Skeletal muscle tissue (tissue), 4 donors: ENCODE results near the gene ACAP3. TPM values are rescaled to one million over a fixed set of nuclear protein-coding genes. Genes with fewer than 3 reads are reported as not detected.

Experiments used
- H3K27ac ChIP-seq: one replicate; pipeline ENCODE4 v1.7.0; 2013; ENCODE audit warnings: mild to moderate bottlenecking, low read depth, low read length, inconsistent platforms
- H3K27me3 ChIP-seq, 3 donors: one replicate each; pipeline ENCODE4 v1.7.0; 2013; ENCODE audit warnings: low read length in 3 of 3; ENCODE audit not compliant: control insufficient read depth in 3 of 3, insufficient read depth in 3 of 3
- H3K36me3 ChIP-seq, 3 donors: one replicate each; pipeline ENCODE4 v1.7.0; 2013; ENCODE audit warnings: low read length in 3 of 3; ENCODE audit not compliant: control insufficient read depth in 3 of 3, insufficient read depth in 3 of 3
- H3K4me1 ChIP-seq, 3 donors: one replicate each; pipeline ENCODE4 v1.7.0; 2013; ENCODE audit warnings: low read length in 3 of 3, mild to moderate bottlenecking in 3 of 3; ENCODE audit not compliant: control insufficient read depth in 3 of 3, insufficient read depth in 3 of 3
- H3K4me3 ChIP-seq, 3 donors: one replicate each; pipeline ENCODE4 v1.7.0; 2013; ENCODE audit warnings: low read length in 3 of 3
- H3K9ac ChIP-seq, 3 donors: one replicate each; pipeline ENCODE4 v1.7.0; 2013; ENCODE audit warnings: low read length in 3 of 3, mild to moderate bottlenecking in 3 of 3, moderate library complexity in 2 of 3, low read depth in 1 of 3
- H3K9me3 ChIP-seq, 3 donors: one replicate each; pipeline ENCODE4 v1.7.0; 2013; ENCODE audit warnings: low read length in 3 of 3; ENCODE audit not compliant: control insufficient read depth in 3 of 3
- total RNA-seq: library from RNA; depleted of rRNA; stranded (reverse); fragments of >200 nt; gene quantifications from one replicate; pipeline ENCODE4 v1.2.3, GENCODE V29; 2014
- donor health status: Osteomylitis.

Gene ACAP3
- total RNA-seq, 1 donor from 2014 or later: 23.5 TPM

DNA sequence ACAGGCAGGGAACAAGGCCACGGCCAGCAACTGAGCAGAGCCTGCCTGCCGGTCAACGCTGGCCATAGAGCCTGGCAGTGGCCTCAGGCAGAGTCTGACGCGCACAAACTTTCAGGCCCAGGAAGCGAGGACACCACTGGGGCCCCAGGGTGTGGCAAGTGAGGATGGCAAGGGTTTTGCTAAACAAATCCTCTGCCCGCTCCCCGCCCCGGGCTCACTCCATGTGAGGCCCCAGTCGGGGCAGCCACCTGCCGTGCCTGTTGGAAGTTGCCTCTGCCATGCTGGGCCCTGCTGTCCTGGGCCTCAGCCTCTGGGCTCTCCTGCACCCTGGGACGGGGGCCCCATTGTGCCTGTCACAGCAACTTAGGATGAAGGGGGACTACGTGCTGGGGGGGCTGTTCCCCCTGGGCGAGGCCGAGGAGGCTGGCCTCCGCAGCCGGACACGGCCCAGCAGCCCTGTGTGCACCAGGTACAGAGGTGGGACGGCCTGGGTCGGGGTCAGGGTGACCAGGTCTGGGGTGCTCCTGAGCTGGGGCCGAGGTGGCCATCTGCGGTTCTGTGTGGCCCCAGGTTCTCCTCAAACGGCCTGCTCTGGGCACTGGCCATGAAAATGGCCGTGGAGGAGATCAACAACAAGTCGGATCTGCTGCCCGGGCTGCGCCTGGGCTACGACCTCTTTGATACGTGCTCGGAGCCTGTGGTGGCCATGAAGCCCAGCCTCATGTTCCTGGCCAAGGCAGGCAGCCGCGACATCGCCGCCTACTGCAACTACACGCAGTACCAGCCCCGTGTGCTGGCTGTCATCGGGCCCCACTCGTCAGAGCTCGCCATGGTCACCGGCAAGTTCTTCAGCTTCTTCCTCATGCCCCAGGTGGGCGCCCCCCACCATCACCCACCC is 23.6 kb upstream of the ACAP3 start, which contains the start of gene TAS1R3:
Gene TAS1R3, plus strand, starts transcription at position 213 of the 898 bp plus-strand sequence. Its CDS starts 66 bp downstream, at position 279.
- Histone ChIP-seq H3K9me3 (no peaks in the 10 kb centered on the region), H3K4me3 (peak within 1 kb of the TSS in 2 of 3 donors; percentile 25 to 54), H3K36me3 (peaks cover 10 to 34% (median 18%) of the 10 kb centered on the region in 3 donors), H3K27ac (no peak within 1 kb of the TSS), H3K4me1 (peaks cover 33 to 67% (median 51%) of the 10 kb centered on the region in 3 donors), H3K27me3 (peaks cover 0 to 5% (median 4%) of the 10 kb centered on the region in 3 donors), H3K9ac (peak within 1 kb of the TSS in 2 of 3 donors; percentile 7 to 60)

DNA sequence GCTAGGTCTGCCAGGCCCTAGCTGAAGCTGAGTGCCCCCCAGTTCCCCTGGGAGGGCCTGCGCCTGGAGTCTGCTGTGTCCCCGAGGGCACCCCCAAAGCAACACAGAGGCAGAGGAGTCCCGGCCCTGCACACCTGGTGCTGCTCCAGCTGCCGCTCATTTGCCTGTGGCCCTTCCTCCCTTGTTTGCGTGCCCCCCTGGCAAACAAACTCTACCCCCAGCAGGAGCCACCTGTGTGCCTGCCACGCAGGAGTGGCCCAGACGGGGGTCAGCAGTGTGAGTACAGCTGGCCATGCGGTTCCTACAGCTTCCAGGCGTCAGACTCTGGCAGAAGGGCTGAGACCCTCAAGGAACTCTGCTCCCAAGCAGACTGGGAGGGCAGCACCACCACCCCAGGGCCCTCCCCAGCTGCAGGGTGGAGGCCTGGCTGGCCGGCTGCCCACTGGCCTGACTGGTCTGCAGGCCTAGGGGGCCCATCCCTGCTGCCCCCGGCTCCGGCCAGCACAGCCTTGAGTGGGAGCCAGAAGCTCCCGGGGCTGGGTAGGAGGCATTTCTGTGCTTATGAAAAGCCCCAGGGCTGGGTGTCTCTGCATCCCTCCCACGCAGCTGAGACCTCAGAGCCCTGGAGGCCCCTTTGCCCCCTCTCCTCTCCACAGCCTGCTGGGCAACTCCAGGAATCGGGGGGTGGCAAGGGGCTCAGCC is 22.8 kb upstream of the ACAP3 start:
- H3K4me3 ChIP-seq: peak overlapping the region in 1 of 3 donors; percentile 25
- H3K27me3 ChIP-seq: peaks cover 0 to 5% (median 4%) of the 10 kb centered on the region in 3 donors
- peak overlapping the region in 2 of 3 donors; percentile 7 to 60 for H3K9ac ChIP-seq
- peaks cover 10 to 36% (median 16%) of the 10 kb centered on the region in 3 donors for H3K36me3 ChIP-seq
- H3K9me3 ChIP-seq: no peaks in the 10 kb centered on the region
- no peak overlapping the region for H3K27ac ChIP-seq
- peaks cover 41 to 75% (median 59%) of the 10 kb centered on the region in 3 donors for H3K4me1 ChIP-seq

DNA sequence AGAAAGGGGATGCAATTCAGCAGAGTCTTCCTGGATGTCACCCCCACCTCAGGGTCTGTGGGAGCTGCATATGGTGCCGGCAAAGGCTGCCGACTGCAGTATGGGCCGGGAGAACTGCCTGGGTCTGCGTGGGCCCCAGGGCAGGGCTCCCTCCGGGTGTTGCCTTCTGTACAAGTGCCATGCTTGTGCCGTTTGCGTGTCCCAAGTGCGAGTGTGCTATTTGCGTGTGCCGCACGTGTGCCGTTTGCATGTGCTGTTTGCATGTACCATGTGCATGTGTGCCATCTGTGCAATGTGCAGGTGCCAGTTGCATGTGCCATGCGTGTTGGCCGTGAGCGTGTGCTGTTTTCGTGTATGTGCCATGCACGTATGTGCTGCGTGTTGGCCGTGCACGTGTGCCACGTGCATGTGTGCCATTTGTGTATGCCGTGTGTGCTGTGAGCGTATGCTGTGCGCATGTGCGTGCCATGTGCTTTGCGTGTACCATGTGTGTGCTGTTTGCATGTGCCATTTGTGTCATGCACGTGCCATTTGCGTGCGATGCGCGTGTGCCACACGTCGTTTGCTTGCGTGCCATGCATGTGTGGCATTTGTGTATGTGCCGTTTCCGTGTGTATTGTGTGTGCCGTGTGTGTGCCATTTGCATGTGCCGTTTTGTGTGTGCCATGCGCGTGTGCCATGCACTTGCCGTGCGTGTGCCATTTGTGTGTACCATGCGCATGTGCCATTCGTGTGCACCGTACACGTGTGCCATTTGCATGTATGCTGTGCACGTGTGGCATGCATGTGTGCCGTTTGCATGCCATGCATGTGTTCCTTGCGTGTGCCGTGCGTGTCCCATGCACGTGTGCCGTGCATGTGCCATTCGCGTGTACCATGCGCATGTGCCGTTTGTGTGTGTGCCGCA is 21.8 kb upstream of the ACAP3 start:
- H3K36me3 ChIP-seq: peaks cover 7 to 31% (median 11%) of the 10 kb centered on the region in 3 donors
- H3K4me1 ChIP-seq: peaks cover 48 to 83% (median 65%) of the 10 kb centered on the region in 3 donors
- H3K4me3 ChIP-seq: peak overlapping the region in 2 of 3 donors; percentile 25 to 54
- H3K9me3 ChIP-seq: no peaks in the 10 kb centered on the region
- H3K27me3 ChIP-seq: peaks cover 0 to 5% (median 4%) of the 10 kb centered on the region in 3 donors
- H3K9ac ChIP-seq: peak overlapping the region in 1 of 3 donors; percentile 45
- no peak overlapping the region for H3K27ac ChIP-seq

DNA sequence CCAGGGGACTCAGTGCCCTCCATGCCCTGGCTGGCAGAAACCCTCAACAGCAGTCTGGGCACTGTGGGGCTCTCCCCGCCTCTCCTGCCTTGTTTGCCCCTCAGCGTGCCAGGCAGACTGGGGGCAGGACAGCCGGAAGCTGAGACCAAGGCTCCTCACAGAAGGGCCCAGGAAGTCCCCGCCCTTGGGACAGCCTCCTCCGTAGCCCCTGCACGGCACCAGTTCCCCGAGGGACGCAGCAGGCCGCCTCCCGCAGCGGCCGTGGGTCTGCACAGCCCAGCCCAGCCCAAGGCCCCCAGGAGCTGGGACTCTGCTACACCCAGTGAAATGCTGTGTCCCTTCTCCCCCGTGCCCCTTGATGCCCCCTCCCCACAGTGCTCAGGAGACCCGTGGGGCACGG is 20.5 kb upstream of the ACAP3 start:
- Histone ChIP-seq H3K36me3 (peaks cover 7 to 27% (median 11%) of the 10 kb centered on the region in 3 donors), H3K9me3 (no peaks in the 10 kb centered on the region), H3K27ac (no peak overlapping the region), H3K4me3 (no peak overlapping the region), H3K9ac (no peak overlapping the region), H3K27me3 (peaks cover 0 to 5% (median 4%) of the 10 kb centered on the region in 3 donors), H3K4me1 (peaks cover 52 to 74% (median 63%) of the 10 kb centered on the region in 3 donors)

DNA sequence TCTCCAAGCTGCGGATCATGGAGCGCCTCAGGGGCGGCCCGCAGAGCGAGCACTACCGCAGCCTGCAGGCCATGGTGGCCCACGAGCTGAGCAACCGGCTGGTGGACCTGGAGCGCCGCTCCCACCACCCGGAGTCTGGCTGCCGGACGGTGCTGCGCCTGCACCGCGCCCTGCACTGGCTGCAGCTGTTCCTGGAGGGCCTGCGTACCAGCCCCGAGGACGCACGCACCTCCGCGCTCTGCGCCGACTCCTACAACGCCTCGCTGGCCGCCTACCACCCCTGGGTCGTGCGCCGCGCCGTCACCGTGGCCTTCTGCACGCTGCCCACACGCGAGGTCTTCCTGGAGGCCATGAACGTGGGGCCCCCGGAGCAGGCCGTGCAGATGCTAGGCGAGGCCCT is 19.6 kb upstream of the ACAP3 start:
- Histone ChIP-seq H3K4me1 (peaks cover 59 to 70% (median 61%) of the 10 kb centered on the region in 3 donors), H3K4me3 (no peak overlapping the region), H3K9ac (no peak overlapping the region), H3K27ac (no peak overlapping the region), H3K27me3 (peaks cover 0 to 5% (median 4%) of the 10 kb centered on the region in 3 donors), H3K9me3 (no peaks in the 10 kb centered on the region), H3K36me3 (peaks cover 11 to 29% (median 11%) of the 10 kb centered on the region in 3 donors)

DNA sequence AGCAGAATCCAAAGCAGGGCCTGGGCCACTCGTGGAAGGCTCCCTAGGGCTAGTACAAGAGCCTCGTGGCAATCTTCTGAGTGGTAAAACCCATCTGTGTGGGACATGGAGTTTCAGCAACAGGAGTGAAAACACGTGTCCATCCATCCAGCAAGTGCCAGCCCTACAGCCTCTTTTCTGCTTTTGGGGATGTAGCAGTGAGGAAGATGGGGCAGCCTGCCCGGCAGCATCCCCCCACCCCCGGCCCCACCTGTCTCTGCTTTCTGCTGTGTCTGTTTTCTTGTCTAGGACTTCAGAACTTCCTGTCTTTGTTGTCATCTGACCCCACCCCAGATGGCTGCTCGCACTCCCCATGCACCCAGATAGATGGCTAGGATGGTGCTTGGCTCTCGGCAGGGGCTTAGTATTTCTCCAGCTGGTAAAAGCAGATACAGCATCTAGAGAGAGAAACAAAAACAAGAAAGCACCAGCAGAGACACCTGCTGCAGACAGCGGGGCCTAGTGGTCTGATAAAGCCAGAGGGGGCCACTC is 18.4 kb upstream of the ACAP3 start:
- no peak overlapping the region for H3K27ac ChIP-seq
- H3K9me3 ChIP-seq: no peaks in the 10 kb centered on the region
- peaks cover 11 to 31% (median 11%) of the 10 kb centered on the region in 3 donors for H3K36me3 ChIP-seq
- peak overlapping the region; percentile 83 to 96 (median 92) for H3K9ac ChIP-seq
- H3K4me1 ChIP-seq: peaks cover 67 to 72% (median 69%) of the 10 kb centered on the region in 3 donors
- H3K27me3 ChIP-seq: peaks cover 0 to 5% (median 0%) of the 10 kb centered on the region in 3 donors
- peak overlapping the region; percentile 75 to 90 (median 87) for H3K4me3 ChIP-seq

DNA sequence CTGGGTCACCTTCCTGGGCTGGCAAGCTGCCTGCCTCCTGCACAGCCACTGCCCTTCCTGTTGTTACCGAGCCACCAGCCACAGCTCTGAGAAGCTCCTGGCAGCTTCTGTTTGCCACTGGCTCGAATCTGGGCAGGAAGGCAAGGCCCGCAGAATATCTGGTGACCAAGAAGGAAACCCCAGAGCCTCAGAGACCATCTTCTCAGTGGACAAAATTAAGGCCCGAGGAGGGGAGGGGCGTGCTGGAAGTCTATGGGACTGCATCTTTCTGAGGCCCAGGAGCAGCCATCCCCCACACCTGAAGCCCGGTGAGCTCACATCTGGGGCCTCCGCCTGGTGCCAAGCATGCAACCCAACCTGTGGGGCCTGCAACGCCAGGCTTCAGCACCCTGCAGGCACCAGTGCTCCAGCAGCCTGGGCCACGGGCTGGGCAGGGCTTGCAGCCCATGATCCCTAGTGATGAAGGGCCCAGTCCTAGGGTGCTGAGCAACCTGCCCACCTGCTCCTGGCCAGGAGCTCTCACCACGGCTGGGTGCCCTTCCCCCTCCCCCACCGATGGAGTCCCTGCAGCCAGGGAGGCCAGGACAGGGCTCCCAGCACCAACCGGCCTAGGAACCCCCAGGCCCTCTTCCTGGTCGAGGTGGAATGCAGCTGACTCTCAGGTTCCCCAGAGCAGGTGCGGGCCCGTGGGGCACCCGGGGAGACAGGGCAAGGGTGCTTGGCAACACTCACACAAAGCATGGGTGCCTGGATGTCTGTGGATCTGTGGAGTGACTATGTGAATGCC is 17.8 kb upstream of the ACAP3 start:
- H3K36me3 ChIP-seq: peaks cover 11 to 33% (median 11%) of the 10 kb centered on the region in 3 donors
- peak overlapping the region; percentile 83 for H3K27ac ChIP-seq
- H3K9ac ChIP-seq: peak overlapping the region; percentile 83 to 96 (median 92)
- peaks cover 0 to 5% (median 0%) of the 10 kb centered on the region in 3 donors for H3K27me3 ChIP-seq
- peak overlapping the region; percentile 75 to 90 (median 87) for H3K4me3 ChIP-seq
- peaks cover 66 to 72% (median 69%) of the 10 kb centered on the region in 3 donors for H3K4me1 ChIP-seq
- no peaks in the 10 kb centered on the region for H3K9me3 ChIP-seq

DNA sequence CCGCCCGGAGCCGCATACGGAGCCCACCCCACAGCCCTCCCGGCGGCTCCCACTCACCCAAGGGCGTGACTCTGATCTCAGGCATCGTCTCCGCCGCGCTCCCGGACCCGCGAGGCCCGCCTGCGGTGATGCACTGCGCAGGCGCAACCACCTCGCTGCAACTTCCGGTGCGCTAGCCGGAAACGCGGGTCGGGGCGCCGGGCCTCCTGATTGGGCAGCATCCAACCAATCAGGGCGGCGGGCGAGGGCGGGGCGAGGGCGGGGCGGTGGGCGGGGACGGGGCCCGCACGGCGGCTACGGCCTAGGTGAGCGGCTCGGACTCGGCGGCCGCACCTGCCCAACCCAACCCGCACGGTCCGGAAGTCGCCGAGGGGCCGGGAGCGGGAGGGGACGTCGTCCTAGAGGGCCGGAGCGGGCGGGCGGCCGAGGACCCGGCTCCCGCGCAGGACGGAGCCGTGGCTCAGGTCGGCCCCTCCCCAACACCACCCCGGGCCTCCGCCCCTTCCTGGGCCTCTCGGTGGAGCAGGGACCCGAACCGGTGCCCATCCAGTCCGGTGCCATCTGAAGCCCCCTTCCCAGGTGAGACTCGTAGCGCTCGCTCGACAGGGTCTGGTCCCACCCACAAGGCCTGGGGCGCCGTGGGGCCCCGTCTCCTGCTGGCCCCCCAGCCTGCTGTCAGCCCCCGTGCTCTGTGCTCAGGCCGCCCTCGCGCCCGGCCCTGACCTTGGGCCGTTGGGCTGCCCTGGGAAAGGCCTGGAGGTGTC is 17.0 kb upstream of the ACAP3 start, which contains the start of the genes CPTP and INTS11:
Gene CPTP, plus strand, starts transcription at position 279 of the 764 bp plus-strand sequence. CDS start 2,109 bp downstream, outside the sequence.
Gene INTS11, minus strand, starts transcription at position 137 of the 764 bp plus-strand sequence. Its CDS starts 52 bp downstream, at position 85.
- H3K4me1 ChIP-seq: peaks cover 62 to 72% (median 62%) of the 10 kb centered on the region in 3 donors

More for the DNA sequence above, 17.0 kb upstream of the ACAP3 start, which contains the start of the genes CPTP and INTS11:
- H3K36me3 ChIP-seq: peaks cover 11 to 38% (median 14%) of the 10 kb centered on the region in 3 donors
- H3K9ac ChIP-seq: peak within 1 kb of the TSS; percentile 83 to 96 (median 92)
- H3K4me3 ChIP-seq: peak within 1 kb of the TSS; percentile 75 to 90 (median 87)
- H3K9me3 ChIP-seq: no peaks in the 10 kb centered on the region
- peaks cover 0 to under 1% (median 0%) of the 10 kb centered on the region in 3 donors for H3K27me3 ChIP-seq
- peak within 1 kb of the TSS; percentile 83 for H3K27ac ChIP-seq
